ENCODE results near the gene ZNF566.

The ZNF566 gene

GRCh38 chr19:36436531-36436930 lies 52.8 kb downstream of the ZNF566 start:
- no peak for DNase-seq

- no peak for DNase-seq
Measured at GRCh38 chr19:36423925-36424324, 65.4 kb downstream of the ZNF566 start.

- DNase-seq = peak in 1 of 2 experiments; percentile 17
Measured at GRCh38 chr19:36421749-36422481, 67.4 kb downstream of the ZNF566 start.

GRCh38 chr19:36420961-36421748 lies 68.2 kb downstream of the ZNF566 start:
- peak in 1 of 2 experiments; percentile 20 for DNase-seq

- peak; percentile 85 to 88 for DNase-seq
Measured at GRCh38 chr19:36418287-36419001, 70.9 kb downstream of the ZNF566 start, which contains the start of gene ZFP82. TSS of gene ZFP82 (minus strand) at chr19:36418644. CDS start at chr19:36409789, 8,855 bp downstream.

GRCh38 chr19:36417752-36418286 lies 71.5 kb downstream of the ZNF566 start:
- DNase-seq = peak in 1 of 2 experiments; percentile 30

- DNase-seq = no peak
Measured at GRCh38 chr19:36409841-36410240, 79.5 kb downstream of the ZNF566 start.

- no peak for DNase-seq
Measured at GRCh38 chr19:36408101-36408500, 81.3 kb downstream of the ZNF566 start.

- no peak for DNase-seq
Measured at GRCh38 chr19:36404498-36404897, 84.9 kb downstream of the ZNF566 start.

- DNase-seq = no peak
Measured at GRCh38 chr19:36401475-36401874, 87.9 kb downstream of the ZNF566 start.

- DNase-seq = no peak
Measured at GRCh38 chr19:36398571-36398970, 90.8 kb downstream of the ZNF566 start.
